GM18909 (cell line): Measurements from ENCODE around the gene POLQ.
A peak's percentile ranks its signal among the peaks of the same experiment; 100 is the strongest.
"Not testable (repeated sequence)": the region's sequence is repeated elsewhere in the genome, so short reads cannot be mapped to it uniquely, and the experiment has no call there.

Source experiments
- ATAC-seq: cut with Tn5 transposase; IDR thresholded peaks from one replicate; pipeline ENCODE4 v1.9.1; 2021; ENCODE audit warnings: mild to moderate bottlenecking; ENCODE audit not compliant: unreplicated experiment, poor library complexity

Gene POLQ

DNA sequence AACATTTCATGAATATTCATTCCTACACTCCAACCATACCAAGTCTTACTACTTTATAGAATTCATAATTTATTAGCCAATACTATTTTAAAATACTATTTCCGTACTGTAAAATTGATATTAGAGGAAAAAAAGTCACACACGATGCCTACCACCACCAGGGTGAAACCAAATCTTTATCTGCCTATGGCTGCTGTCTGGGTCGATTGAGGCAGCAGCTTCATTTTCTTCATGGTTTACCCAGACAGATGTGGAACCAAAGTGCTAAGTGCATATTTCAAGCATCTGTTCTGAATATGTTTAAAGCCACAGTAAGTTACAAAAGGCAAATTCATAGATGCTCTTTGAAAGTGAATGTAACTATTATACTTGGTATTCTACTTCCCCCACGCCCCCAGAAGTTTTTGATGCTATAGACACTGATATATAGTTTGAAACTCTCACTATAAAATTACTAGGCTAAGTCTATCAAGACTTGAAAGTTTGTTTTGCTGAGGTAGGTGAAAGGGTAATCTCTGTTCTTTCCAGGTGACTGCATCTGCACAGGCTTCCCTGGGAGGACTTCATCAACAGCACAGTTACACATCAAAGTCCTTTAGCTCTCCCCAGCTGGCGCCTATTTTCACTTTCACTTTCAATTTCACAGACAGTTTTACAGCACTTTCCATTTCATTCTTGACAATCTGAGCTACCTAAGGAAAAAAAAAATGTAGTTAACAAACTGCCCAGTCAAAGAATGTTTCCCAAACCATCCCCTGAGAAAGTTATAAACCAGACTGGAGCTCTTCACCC lies 113.9 kb downstream of the POLQ start:
- ATAC-seq: peak; percentile 94

DNA sequence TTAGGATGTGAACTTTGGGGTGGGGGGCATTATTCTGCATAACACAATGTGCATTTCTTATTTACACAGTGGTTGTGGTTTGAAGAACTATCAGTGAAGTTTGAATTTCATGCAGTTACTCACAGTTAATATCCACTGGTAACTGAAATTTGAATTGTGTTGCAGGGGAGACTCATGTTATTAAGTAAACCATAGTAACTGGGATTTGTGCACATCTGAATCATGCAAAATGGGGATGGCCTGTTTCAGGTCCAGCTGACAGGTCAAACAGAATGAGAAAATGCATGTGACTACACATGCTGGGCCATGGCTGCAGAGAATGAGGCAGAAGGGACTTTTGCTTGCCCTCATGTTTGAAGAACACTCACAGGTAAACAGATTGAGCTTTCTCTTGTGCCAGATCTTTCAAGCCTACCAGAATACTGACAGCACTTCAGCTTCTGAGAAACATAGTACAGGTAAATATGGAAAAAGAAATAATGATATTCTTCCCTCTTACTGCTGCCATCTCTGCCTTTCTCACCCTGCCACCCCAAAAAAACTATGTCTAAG lies 115.0 kb downstream of the POLQ start:
- ATAC-seq: no peak

DNA sequence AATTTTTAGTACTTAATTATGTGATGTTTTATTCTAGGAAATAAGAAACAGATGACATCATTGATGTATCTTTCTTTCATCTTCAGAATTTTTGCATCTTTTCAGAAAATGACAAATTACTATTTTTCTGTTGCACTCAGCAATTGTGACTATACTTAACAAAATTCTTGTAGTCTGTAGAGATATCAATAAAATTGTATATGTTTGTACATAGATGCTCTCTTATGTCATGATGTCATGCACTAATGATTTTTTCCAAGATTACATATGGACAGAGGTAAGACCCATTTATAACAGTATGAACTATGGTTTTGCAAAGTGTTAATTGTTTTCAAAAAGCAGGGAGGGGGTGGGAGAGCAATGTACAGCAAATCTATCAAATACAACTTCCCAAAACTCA lies 121.2 kb downstream of the POLQ start:
- ATAC-seq: no peak

DNA sequence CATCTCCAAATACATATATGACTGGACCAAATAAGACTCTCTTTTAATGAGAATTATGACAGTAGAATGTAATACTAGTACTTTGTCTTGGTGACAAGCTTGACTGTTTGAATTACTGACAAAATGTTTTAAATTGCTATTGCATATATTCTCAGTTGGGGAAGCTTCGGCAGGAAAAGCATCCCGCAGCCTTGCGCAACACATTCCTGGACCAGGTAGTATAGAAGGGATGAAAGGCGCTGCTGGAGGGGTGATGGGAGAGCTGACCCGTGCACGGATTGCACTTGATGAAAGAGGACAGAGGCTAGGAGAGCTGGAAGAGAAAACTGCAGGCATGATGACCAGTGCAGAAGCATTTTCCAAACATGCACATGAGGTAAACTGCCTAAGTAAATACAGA lies 127.6 kb downstream of the POLQ start:
- no peak for ATAC-seq

DNA sequence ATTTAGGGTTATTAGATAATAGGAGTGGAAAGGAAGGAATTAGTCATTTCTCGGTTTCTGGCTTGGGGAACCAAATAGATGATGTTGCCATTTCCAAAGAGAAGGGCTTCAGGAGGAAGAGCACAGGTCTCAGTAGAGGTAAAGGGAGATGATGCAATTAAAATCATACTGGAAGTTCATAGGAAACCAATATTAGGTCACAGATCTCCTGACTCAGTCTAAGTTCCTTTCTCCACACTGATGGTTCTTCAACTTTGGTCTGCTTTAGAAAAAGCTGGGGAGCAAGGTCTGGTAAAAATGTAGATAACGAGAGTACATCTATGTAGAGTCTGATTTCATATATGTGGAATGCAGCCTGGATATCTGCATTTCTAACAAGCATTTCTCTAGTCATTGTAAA lies 130.9 kb downstream of the POLQ start:
- no peak for ATAC-seq

DNA sequence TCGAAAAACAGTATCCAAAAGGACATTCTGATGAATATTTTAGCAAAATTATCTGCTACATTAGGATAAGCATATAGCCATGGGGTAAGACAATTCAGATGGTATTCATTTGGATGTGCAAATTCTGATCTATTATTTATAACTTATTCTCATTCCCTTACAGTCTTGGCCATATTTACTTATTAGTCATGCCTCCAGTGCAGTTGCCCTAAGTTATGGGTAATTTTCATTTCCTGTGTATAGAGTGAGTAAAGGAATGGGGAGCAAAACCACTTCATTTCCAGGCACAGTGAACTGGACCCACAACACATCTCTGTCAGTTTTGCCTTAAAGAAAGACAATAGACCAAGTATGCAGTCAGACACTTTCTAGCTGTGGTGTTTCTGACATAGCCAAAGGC lies 134.3 kb downstream of the POLQ start:
- no peak for ATAC-seq

DNA sequence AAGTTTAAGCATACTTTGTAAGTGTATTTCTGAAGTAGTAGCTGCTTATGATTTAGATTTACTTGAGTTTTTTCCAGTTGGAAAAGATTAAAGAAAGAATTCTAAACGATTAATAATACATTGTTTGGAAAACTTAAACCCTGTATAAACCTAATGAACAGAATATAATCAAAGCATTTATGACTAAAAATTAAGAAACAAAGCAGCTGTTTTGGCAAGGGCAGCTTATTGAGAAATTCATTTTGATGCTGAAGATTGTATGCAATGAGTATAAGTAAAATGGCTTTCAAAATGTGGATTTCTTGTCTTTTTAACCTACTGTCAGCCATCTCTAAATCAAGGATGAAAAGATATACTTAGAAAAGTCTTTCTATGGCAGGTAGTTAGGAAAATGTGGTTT lies 140.2 kb downstream of the POLQ start:
- no peak for ATAC-seq

DNA sequence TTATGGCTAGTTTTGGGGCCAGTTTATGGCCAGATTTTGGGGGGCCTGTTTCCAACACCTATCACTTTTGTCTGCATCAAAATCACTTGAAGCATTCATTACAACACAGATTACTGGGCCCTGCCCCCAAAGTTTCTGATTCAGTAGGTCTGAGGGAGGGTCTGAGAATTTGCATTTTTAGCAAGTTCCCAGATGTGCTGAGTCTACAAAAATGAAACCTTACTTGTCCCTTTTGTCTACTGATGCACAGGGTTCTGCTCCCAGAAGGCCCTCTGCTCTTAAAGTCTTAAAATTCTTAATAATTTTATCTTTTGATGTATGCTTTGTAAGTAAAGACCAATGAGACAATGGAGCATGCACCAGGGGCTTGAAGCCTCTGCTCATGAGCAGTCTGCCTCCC lies 146.0 kb downstream of the POLQ start:
- no peak for ATAC-seq

DNA sequence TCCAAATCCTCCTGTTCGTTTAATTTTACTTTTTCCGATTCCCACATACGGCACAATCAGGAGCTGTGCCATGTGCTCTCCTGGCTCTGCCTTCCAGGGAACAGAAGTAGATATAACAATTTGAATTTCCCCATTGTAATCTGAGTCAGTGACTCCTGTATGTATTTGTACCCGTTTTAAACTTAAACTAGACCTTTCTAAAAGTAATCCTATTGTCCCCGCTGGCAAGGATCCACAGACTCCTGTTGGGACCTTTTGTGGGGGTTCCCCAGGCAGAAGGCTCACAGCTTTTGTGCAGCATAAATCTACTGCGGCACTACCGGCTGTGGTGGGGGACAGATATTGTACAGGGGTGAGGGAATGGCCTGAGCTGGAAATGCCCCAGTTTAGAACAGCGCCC lies 147.7 kb downstream of the POLQ start:
- not testable (repeated sequence) for ATAC-seq

DNA sequence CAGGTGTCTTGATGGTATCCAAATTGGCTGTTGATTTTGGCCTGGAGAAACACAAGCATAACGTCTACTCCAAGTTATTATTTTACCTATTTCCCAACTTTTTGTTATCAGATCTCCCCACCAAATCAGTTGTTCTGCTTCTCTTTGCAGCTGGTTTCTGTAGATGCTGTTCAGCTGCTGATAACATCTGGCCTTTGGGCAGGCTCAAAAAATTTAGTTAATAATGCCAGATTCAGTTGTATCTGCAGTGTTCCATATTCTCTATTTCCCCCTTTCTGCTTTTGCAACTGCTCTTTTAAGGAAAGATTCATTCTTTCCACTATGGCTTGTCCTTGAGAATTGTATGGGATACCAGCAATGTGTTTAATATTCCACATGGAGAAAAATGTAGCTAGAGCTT lies 149.8 kb downstream of the POLQ start:
- ATAC-seq: not testable (repeated sequence)

DNA sequence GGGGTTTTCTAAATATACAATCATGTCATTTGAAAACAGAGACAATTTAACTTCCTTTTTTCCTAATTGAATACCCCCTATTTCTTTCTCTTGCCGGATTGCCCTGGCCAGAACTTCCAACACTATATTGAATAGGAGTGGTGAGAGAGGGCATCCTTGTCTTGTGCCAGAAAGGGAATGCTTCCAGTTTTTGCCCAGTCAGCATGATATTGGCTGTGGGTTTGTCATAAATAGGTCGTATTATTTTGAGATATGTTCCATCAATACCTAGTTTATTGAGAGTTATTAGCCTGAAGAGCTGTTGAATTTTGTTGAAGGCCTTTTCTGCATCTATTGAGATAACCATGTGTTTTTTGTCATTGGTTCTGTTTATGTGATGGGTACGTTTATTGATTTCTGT lies 157.5 kb downstream of the POLQ start:
- ATAC-seq: not testable (repeated sequence)
